BLaER1 treated with 17β-estradiol and CSF1 and Interleukin-3, amounts not matched to agents 10 nM and 100 nM (cell line): Measurements from ENCODE around the gene SARDH.
A peak's percentile ranks its signal among the peaks of the same experiment; 100 is the strongest.

Source experiments
- H3K27ac ChIP-seq, 11 experiments: shearing (Covaris generic); formaldehyde crosslinking; 2 replicates each; pipeline ENCODE4 v1.8.1; 2022
- H3K27me3 ChIP-seq, 11 experiments: shearing (Covaris generic); formaldehyde crosslinking; 2 replicates each; pipeline ENCODE4 v1.8.1; 2022
- H3K36me3 ChIP-seq, 11 experiments: shearing (Covaris generic); formaldehyde crosslinking; 2 replicates each; pipeline ENCODE4 v1.8.1; 2022
- H3K4me1 ChIP-seq, 10 experiments: shearing (Covaris generic); formaldehyde crosslinking; 2 replicates each; pipeline ENCODE4 v1.8.1; 2022
- H3K4me2 ChIP-seq, 11 experiments: shearing (Covaris generic); formaldehyde crosslinking; 2 replicates each; pipeline ENCODE4 v1.8.1; 2022
- H3K4me3 ChIP-seq, 10 experiments: shearing (Covaris generic); formaldehyde crosslinking; 2 replicates each; pipeline ENCODE4 v1.8.1; 2022
- H3K9ac ChIP-seq, 11 experiments: shearing (Covaris generic); formaldehyde crosslinking; 2 replicates each; pipeline ENCODE4 v1.8.1; 2022
- H3K9me3 ChIP-seq, 11 experiments: shearing (Covaris generic); formaldehyde crosslinking; replicated peaks in 1 of 11; 2 replicates each; pipeline ENCODE4 v1.8.1; 2022
- H4K20me1 ChIP-seq, 11 experiments: shearing (Covaris generic); formaldehyde crosslinking; 2 replicates each; pipeline ENCODE4 v1.8.1; 2022
- Cebpa-rat ChIP-seq, 11 experiments: shearing (Covaris generic); IDR thresholded peaks; 2 replicates each; pipeline ENCODE4 v1.8.1; 2022

SARDH gene

GRCh38 chr9:133641861-133642595, 96.1 kb downstream of the SARDH start:
- Histone ChIP-seq H3K9ac (no peak overlapping the region), H3K9me3 (no peaks in the 10 kb centered on the region), H3K27me3 (peaks cover 0 to 6% (median 0%) of the 10 kb centered on the region in 11 experiments; a peak in 1 of 22 replicates), H3K4me1 (peaks cover 0 to 34% (median 22%) of the 10 kb centered on the region in 10 experiments; a peak in 14 of 20 replicates), H3K4me2 (no peak overlapping the region), H4K20me1 (peaks cover 0 to 24% (median 0%) of the 10 kb centered on the region in 11 experiments; a peak in 3 of 22 replicates), H3K27ac (no peak overlapping the region), H3K36me3 (no peaks in the 10 kb centered on the region), H3K4me3 (no peak overlapping the region)
- TF ChIP-seq Cebpa-rat (IDR thresholded peaks at IDR 0.05) = no peak

GRCh38 chr9:133641396-133641655, 96.8 kb downstream of the SARDH start:
- no peak for TF ChIP-seq Cebpa-rat (IDR thresholded peaks at IDR 0.05)
- Histone ChIP-seq H3K9ac (no peak overlapping the region), H3K27ac (no peak overlapping the region), H4K20me1 (peaks cover 0 to 24% (median 0%) of the 10 kb centered on the region in 11 experiments; a peak in 2 of 22 replicates), H3K4me3 (no peak overlapping the region), H3K9me3 (no peaks in the 10 kb centered on the region), H3K4me1 (peaks cover 0 to 40% (median 23%) of the 10 kb centered on the region in 10 experiments; a peak in 14 of 20 replicates), H3K4me2 (no peak overlapping the region), H3K36me3 (no peaks in the 10 kb centered on the region), H3K27me3 (peaks cover 0 to 7% (median 0%) of the 10 kb centered on the region in 11 experiments; a peak in 1 of 22 replicates)

GRCh38 chr9:133640580-133641395, 97.4 kb downstream of the SARDH start:
- Histone ChIP-seq H3K9me3 (no peaks in the 10 kb centered on the region), H3K27me3 (peaks cover 0 to 7% (median 0%) of the 10 kb centered on the region in 11 experiments; a peak in 1 of 22 replicates), H3K4me3 (no peak overlapping the region), H3K27ac (no peak overlapping the region), H4K20me1 (peaks cover 0 to 30% (median 0%) of the 10 kb centered on the region in 11 experiments; a peak in 3 of 22 replicates), H3K9ac (no peak overlapping the region), H3K4me1 (peaks cover 0 to 45% (median 25%) of the 10 kb centered on the region in 10 experiments; a peak in 14 of 20 replicates), H3K4me2 (no peak overlapping the region), H3K36me3 (no peaks in the 10 kb centered on the region)
- no peak for TF ChIP-seq Cebpa-rat (IDR thresholded peaks at IDR 0.05)

- TF ChIP-seq Cebpa-rat (IDR thresholded peaks at IDR 0.05) = no peak
- no peaks in the 10 kb centered on the region for H3K9me3 ChIP-seq
- H3K4me1 ChIP-seq = peaks cover 4 to 45% (median 26%) of the 10 kb centered on the region in 10 experiments; a peak in 19 of 20 replicates
- peaks cover 0 to 7% (median 0%) of the 10 kb centered on the region in 11 experiments; a peak in 1 of 22 replicates for H3K27me3 ChIP-seq
- no peak overlapping the region for H3K9ac ChIP-seq
- H3K27ac ChIP-seq = no peak overlapping the region
- no peak overlapping the region for H3K4me3 ChIP-seq
- no peak overlapping the region for H3K4me2 ChIP-seq
- no peaks in the 10 kb centered on the region for H3K36me3 ChIP-seq
- H4K20me1 ChIP-seq = peaks cover 0 to 33% (median 0%) of the 10 kb centered on the region in 11 experiments; a peak in 5 of 22 replicates
These were observed 98.0 kb downstream of the SARDH start for GRCh38 chr9:133640160-133640559.

- Histone ChIP-seq H3K27ac (no peak overlapping the region), H3K9me3 (no peaks in the 10 kb centered on the region), H3K4me1 (peaks cover 7 to 45% (median 28%) of the 10 kb centered on the region in 10 experiments), H3K27me3 (peaks cover 0 to 9% (median 0%) of the 10 kb centered on the region in 11 experiments; a peak in 2 of 22 replicates), H3K9ac (no peak overlapping the region), H3K36me3 (no peaks in the 10 kb centered on the region), H3K4me2 (no peak overlapping the region), H4K20me1 (peaks cover 0 to 38% (median 0%) of the 10 kb centered on the region in 11 experiments; a peak in 5 of 22 replicates), H3K4me3 (no peak overlapping the region)
- no peak for TF ChIP-seq Cebpa-rat (IDR thresholded peaks at IDR 0.05)
These were observed 98.5 kb downstream of the SARDH start for GRCh38 chr9:133639613-133640012.

- Histone ChIP-seq H3K9me3 (no peaks in the 10 kb centered on the region), H3K4me3 (no peak overlapping the region), H3K4me2 (peak overlapping the region in 7 of 11 experiments; percentile 15 to 59 (median 46); a peak in 13 of 22 replicates), H3K4me1 (peaks cover 16 to 50% (median 35%) of the 10 kb centered on the region in 10 experiments), H3K36me3 (no peaks in the 10 kb centered on the region), H3K27ac (no peak overlapping the region), H3K27me3 (peaks cover 0 to 15% (median 0%) of the 10 kb centered on the region in 11 experiments; a peak in 3 of 22 replicates), H4K20me1 (peaks cover 0 to 33% (median 0%) of the 10 kb centered on the region in 11 experiments; a peak in 5 of 22 replicates), H3K9ac (no peak overlapping the region)
- TF ChIP-seq Cebpa-rat (IDR thresholded peaks at IDR 0.05) = no peak
These were observed 99.4 kb downstream of the SARDH start for GRCh38 chr9:133638711-133639110.

GRCh38 chr9:133638076-133638475, 100.1 kb downstream of the SARDH start:
- Histone ChIP-seq H3K4me1 (peaks cover 17 to 56% (median 41%) of the 10 kb centered on the region in 10 experiments), H4K20me1 (peaks cover 0 to 31% (median 0%) of the 10 kb centered on the region in 11 experiments; a peak in 5 of 22 replicates), H3K27me3 (peaks cover 0 to 15% (median 0%) of the 10 kb centered on the region in 11 experiments; a peak in 3 of 22 replicates), H3K9me3 (no peaks in the 10 kb centered on the region), H3K36me3 (no peaks in the 10 kb centered on the region), H3K27ac (no peak overlapping the region), H3K9ac (no peak overlapping the region), H3K4me2 (peak overlapping the region in 8 of 11 experiments; percentile 15 to 59 (median 41); a peak in 13 of 22 replicates), H3K4me3 (no peak overlapping the region)
- TF ChIP-seq Cebpa-rat (IDR thresholded peaks at IDR 0.05) = no peak

- Histone ChIP-seq H3K4me1 (peaks cover 17 to 61% (median 43%) of the 10 kb centered on the region in 10 experiments), H3K4me3 (no peak overlapping the region), H3K9me3 (no peaks in the 10 kb centered on the region), H3K27ac (no peak overlapping the region), H3K4me2 (peak overlapping the region in 7 of 11 experiments; percentile 34 to 59 (median 46); a peak in 12 of 22 replicates), H3K9ac (no peak overlapping the region), H4K20me1 (peaks cover 0 to 31% (median 0%) of the 10 kb centered on the region in 11 experiments; a peak in 5 of 22 replicates), H3K36me3 (no peaks in the 10 kb centered on the region), H3K27me3 (peaks cover 0 to 15% (median 0%) of the 10 kb centered on the region in 11 experiments; a peak in 3 of 22 replicates)
- TF ChIP-seq Cebpa-rat (IDR thresholded peaks at IDR 0.05) = no peak
These were observed 100.6 kb downstream of the SARDH start for GRCh38 chr9:133637451-133638055.
